Thoracic aorta (tissue), 2 donors: ENCODE measurements around the gene PTDSS2. TPM values are rescaled to one million over a fixed set of nuclear protein-coding genes. Genes with fewer than 3 reads are reported as not detected.

Experiments
- ATAC-seq: fragments of 150-250 bp; one replicate; pipeline ENCODE4 v1.8.0; 2017; ENCODE audit warnings: low read depth; ENCODE audit not compliant: insufficient number of reproducible peaks, low FRiP score
- DNase-seq: peaks from one replicate; pipeline ENCODE4 v3.0.0-alpha.2; 2020; ENCODE audit warnings: low spot score
- H3K27ac ChIP-seq, 2 donors: fragments of 200-600 bp; sonication (generic); 1 replicate in 1 of 2; 2 replicates in 1 of 2; pipeline ENCODE4 v1.5.1; 2016; ENCODE audit warnings: mild to moderate bottlenecking in 2 of 2, moderate library complexity in 2 of 2
- H3K27me3 ChIP-seq: fragments of 200-600 bp; sonication (generic); replicated peaks from 2 replicates; pipeline ENCODE4 v1.6.0; 2016; ENCODE audit warnings: mild to moderate bottlenecking; ENCODE audit not compliant: insufficient read depth
- H3K36me3 ChIP-seq: fragments of 200-600 bp; sonication (generic); one replicate; pipeline ENCODE4 v1.5.1; 2016
- H3K4me1 ChIP-seq, 2 donors: fragments of 200-600 bp; sonication (generic); 1 replicate in 1 of 2; 2 replicates in 1 of 2; pipeline versions ENCODE4 v1.5.1 to v1.6.0; 2016; ENCODE audit warnings: low read depth in 2 of 2, mild to moderate bottlenecking in 1 of 2; ENCODE audit not compliant: control insufficient read depth in 1 of 2
- H3K4me3 ChIP-seq: fragments of 200-600 bp; sonication (generic); 2 replicates; pipeline ENCODE4 v1.5.1; 2016; ENCODE audit warnings: mild to moderate bottlenecking
- H3K9me3 ChIP-seq: fragments of 200-600 bp; sonication (generic); 2 replicates; pipeline ENCODE4 v1.5.1; 2016
- total RNA-seq, 2 donors: library from RNA; depleted of rRNA; stranded (reverse); fragments of >200 nt; gene quantifications; one replicate each; pipeline versions ENCODE4 v1.1.0 to v1.2.3, GENCODE V29; 2016
- TF ChIP-seq, protein P1 (sequence below): fragments of 200-600 bp; sonication (generic); IDR thresholded peaks from one replicate; pipeline ENCODE4 v1.5.1; 2019; ENCODE audit warnings: antibody characterized with exemption

The PTDSS2 gene
- total RNA-seq, 2 donors from 2014 or later: 34.0 to 34.7 TPM

- TF ChIP-seq, protein P1, sequence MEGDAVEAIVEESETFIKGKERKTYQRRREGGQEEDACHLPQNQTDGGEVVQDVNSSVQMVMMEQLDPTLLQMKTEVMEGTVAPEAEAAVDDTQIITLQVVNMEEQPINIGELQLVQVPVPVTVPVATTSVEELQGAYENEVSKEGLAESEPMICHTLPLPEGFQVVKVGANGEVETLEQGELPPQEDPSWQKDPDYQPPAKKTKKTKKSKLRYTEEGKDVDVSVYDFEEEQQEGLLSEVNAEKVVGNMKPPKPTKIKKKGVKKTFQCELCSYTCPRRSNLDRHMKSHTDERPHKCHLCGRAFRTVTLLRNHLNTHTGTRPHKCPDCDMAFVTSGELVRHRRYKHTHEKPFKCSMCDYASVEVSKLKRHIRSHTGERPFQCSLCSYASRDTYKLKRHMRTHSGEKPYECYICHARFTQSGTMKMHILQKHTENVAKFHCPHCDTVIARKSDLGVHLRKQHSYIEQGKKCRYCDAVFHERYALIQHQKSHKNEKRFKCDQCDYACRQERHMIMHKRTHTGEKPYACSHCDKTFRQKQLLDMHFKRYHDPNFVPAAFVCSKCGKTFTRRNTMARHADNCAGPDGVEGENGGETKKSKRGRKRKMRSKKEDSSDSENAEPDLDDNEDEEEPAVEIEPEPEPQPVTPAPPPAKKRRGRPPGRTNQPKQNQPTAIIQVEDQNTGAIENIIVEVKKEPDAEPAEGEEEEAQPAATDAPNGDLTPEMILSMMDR: no peak
- peaks cover 16 to 31% of the 10 kb centered on the region in 2 donors for H3K4me1 ChIP-seq
Measured at GRCh38 chr11:532527-532985, 82.5 kb downstream of the PTDSS2 start.

DNA sequence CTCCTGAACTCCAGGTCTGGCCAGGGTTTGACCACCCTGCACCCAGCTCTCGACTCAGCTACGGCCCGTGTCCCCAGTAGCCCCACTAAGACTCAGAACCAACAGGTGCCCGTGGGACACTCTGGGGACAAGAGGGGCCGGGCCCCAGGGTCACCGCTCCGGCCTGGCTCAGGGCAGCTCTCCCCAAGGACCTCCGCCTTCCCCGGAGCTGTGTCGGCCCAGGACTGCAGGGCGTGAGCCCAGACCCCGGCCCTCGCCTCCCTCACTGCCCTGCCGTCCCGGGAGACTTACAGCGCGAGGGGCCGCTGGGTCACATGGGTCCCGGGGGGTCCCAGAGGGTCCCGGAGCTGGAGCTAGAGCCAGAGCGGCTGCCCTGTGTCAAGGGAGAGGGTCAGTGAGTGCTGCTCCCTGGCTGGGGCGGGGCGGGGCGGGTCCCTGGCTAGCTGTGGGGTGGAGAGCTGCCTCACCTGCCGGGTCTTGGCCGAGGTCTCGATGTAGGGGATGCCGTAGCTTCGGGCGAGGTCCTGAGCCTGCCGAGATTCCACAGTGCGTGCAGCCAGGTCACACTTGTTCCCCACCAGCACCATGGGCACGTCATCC lies 83.0 kb downstream of the PTDSS2 start:
- Histone ChIP-seq H3K4me3 (no peak overlapping the region), H3K4me1 (peaks cover 16 to 35% of the 10 kb centered on the region in 2 donors), H3K27ac (no peak overlapping the region), H3K9me3 (no peaks in the 10 kb centered on the region), H3K27me3 (no peaks in the 10 kb centered on the region), H3K36me3 (peaks cover 12% of the 10 kb centered on the region)
- no peak for ATAC-seq
- DNase-seq: no peak
- TF ChIP-seq, protein P1: no peak

More at GRCh38 chr11:532527-532985, 82.5 kb downstream of the PTDSS2 start:
- H3K9me3 ChIP-seq: no peaks in the 10 kb centered on the region
- no peak overlapping the region for H3K4me3 ChIP-seq
- ATAC-seq (no peak), DNase-seq (no peak)
- no peaks in the 10 kb centered on the region for H3K27me3 ChIP-seq
- H3K36me3 ChIP-seq: peaks cover 12% of the 10 kb centered on the region
- H3K27ac ChIP-seq: no peak overlapping the region

DNA sequence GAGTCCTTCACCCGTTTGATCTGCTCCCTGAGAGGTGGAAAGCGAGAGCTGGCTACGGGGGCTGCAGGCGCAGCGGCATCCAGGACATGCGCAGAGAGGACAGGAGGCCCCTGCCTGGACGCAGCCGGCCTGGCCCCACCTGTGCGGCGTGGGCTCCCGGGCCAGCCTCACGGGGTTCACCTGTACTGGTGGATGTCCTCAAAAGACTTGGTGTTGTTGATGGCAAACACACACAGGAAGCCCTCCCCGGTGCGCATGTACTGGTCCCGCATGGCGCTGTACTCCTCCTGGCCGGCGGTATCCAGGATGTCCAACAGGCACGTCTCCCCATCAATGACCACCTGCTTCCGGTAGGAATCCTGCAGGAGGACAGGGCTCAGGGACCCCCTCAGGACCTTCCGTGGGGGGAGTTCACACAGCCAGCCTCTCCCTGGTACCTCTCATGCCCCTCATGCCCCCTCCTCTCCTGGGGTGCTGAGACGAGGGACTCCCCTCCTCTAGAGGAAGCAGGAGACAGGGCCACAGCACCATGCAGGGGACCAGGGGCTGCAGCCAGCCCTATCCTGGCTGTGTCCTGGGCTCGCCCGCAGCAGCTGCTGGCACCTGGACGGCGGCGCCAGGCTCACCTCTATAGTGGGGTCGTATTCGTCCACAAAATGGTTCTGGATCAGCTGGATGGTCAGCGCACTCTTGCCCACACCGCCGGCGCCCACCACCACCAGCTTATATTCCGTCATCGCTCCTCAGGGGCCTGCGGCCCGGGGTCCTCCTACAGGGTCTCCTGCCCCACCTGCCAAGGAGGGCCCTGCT lies 83.7 kb downstream of the PTDSS2 start:
- DNase-seq: no peak
- Histone ChIP-seq H3K27ac (no peak overlapping the region), H3K27me3 (no peaks in the 10 kb centered on the region), H3K36me3 (peaks cover 12% of the 10 kb centered on the region), H3K4me1 (peaks cover 16 to 35% of the 10 kb centered on the region in 2 donors), H3K4me3 (peak overlapping the region; percentile 96), H3K9me3 (no peaks in the 10 kb centered on the region)
- TF ChIP-seq, protein P1: no peak
- ATAC-seq: no peak

DNA sequence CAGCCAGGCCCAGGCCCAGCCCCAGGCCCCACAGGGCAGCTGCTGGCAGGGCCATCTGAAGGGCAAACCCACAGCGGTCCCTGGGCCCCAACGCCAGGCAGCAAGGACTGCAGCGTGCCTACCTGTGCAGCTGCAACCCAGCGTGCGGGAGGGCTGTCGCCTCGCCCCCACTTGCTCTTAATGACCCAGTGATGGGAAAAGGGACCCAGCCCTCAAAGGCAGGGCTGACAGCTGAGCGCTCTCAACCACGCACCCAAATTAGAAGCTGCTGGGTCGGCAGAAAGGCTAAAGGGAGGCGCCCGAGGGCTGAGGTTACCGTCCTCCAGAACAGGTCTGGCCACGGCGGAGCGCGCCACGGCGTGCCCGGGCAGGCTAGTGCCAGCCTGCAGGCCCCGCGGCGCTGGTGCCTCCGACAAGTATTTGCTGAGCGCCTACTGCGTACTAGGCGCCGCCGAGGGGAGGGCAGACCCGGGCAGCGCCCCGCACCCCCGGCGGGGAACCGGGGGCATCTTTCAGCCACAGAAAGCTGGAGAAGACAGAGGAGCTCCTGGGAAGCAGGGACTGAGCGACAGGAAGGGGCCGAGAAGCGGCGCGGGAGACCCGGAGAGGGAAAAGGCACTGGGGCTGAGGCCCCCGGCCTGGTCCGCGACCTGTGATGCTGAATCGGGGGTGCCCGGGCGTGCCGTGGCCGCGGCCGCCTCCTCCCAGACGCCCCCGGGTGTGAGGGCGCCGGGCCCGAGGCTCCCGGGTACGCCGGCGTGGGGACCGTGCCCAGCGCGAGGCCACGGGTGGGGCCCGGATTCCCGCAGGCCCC lies 84.5 kb downstream of the PTDSS2 start:
- Histone ChIP-seq H3K4me1 (peaks cover 16 to 35% of the 10 kb centered on the region in 2 donors), H3K27me3 (no peaks in the 10 kb centered on the region), H3K27ac (peak overlapping the region in 1 of 2 donors; percentile 44), H3K36me3 (peaks cover 12% of the 10 kb centered on the region), H3K4me3 (peak overlapping the region; percentile 96), H3K9me3 (no peaks in the 10 kb centered on the region)
- no peak for ATAC-seq
- TF ChIP-seq, protein P1: no peak
- DNase-seq: no peak

GRCh38 chr11:535210-535518 lies 85.1 kb downstream of the PTDSS2 start:
- DNase-seq: no peak
- H3K4me1 ChIP-seq: peaks cover 16 to 35% of the 10 kb centered on the region in 2 donors
- TF ChIP-seq, protein P1: no peak
- H3K27me3 ChIP-seq: no peaks in the 10 kb centered on the region
- H3K9me3 ChIP-seq: no peaks in the 10 kb centered on the region
- no peak overlapping the region for H3K27ac ChIP-seq
- H3K4me3 ChIP-seq: peak overlapping the region; percentile 96
- H3K36me3 ChIP-seq: peaks cover 12% of the 10 kb centered on the region
- ATAC-seq: no peak
